Dermis microvascular lymphatic vessel endothelial cell (primary cell): ENCODE results near the gene PCGF5. TPM values are rescaled to one million over a fixed set of nuclear protein-coding genes. Genes with fewer than 3 reads are reported as not detected.
"Not testable (repeated sequence)": the region's sequence is repeated elsewhere in the genome, so short reads cannot be mapped to it uniquely, and the experiment has no call there.

Experiments used
- DNase-seq, 2 donors: peaks; one replicate each; pipeline versions ENCODE4 v3.0.0 to v3.0.0-alpha.2; 2010; ENCODE audit warnings: low read depth in 2 of 2
- total RNA-seq: library from RNA; depleted of rRNA; stranded (reverse); fragments of >200 nt; gene quantifications from 2 replicates; pipeline ENCODE4 v1.2.1, GENCODE V29; 2014

The PCGF5 gene
- total RNA-seq, 1 donor from 2014 or later = 33.9 TPM

GRCh38 chr10:91323293-91323905 lies 102.9 kb downstream of the PCGF5 start:
- DNase-seq = not testable (repeated sequence)

- no peak for DNase-seq
Observed at GRCh38 chr10:91328320-91328984, 108.0 kb downstream of the PCGF5 start.

Other genes starting within 250 kb of the PCGF5 start
- gene HECTD2, start 189.7 kb downstream of the PCGF5 start, total RNA-seq = 4.1 and 6.2 TPM in 2 replicates